NCI-H1694 (cell line): ENCODE data around the gene MNX1.

Experiments used
- DNase-seq: peaks from one replicate; lab custom pipeline; 2025; lab: John Stamatoyannopoulos, UW

Gene MNX1

DNA sequence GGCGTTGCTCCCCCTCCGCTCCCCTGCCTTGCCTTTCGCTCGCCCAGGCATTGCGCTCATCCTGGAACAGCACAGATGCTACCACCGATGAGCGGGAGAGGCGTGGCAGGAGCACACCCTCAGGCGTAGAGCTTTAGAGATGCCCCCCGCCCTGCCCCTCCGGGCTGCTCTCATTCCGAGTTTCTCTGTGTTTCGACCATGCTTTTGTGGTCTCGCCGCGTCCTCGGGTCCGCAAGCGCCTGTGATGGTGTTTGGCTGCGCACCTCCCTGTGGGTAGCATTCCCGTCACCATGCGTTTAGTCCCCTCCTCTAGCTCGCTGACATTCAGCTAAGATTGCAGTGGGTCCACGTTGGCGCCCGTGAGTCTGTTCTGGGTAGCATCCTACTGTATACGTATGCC lies 42.3 kb downstream of the MNX1 start:
- DNase-seq: no peak

- DNase-seq: no peak
These were observed 44.1 kb downstream of the MNX1 start for GRCh38 chr7:156966387-156966786.

- no peak for DNase-seq
These were observed 45.5 kb downstream of the MNX1 start for GRCh38 chr7:156964971-156965370.

- DNase-seq: no peak
These were observed 47.0 kb downstream of the MNX1 start for GRCh38 chr7:156963472-156963871.

GRCh38 chr7:156962897-156963296 lies 47.6 kb downstream of the MNX1 start:
- DNase-seq: no peak

GRCh38 chr7:156962145-156962544 lies 48.3 kb downstream of the MNX1 start:
- DNase-seq: no peak

GRCh38 chr7:156956727-156957126 lies 53.7 kb downstream of the MNX1 start:
- no peak for DNase-seq

- DNase-seq: no peak
These were observed 55.5 kb downstream of the MNX1 start for GRCh38 chr7:156954941-156955340.
